GM12878 (cell line): Measurements from ENCODE around the gene KCNS1. TPM values are rescaled to one million over a fixed set of nuclear protein-coding genes. Genes with fewer than 3 reads are reported as not detected.

Source experiments
- BHLHE40 ChIP-seq, 2 experiments: fragments of 450-650 bp in 1 of 2; IDR thresholded peaks; 2 replicates each; pipeline ENCODE4 v1.6.1; 2011 to 2017; ENCODE audit warnings: low read depth in 2 of 2, borderline replicate concordance in 1 of 2, improper control_type of control experiment in 1 of 2, low read length in 1 of 2, mild to moderate bottlenecking in 1 of 2
- BRCA1 ChIP-seq: IDR thresholded peaks from 2 replicates; pipeline ENCODE4 v1.6.1; 2011; ENCODE audit warnings: low read depth, low read length, improper control_type of control experiment
- CHD2 ChIP-seq: IDR thresholded peaks from 2 replicates; pipeline ENCODE4 v1.6.1; 2011; ENCODE audit warnings: low read depth, low read length, improper control_type of control experiment, borderline replicate concordance
- CREM ChIP-seq: IDR thresholded peaks from 2 replicates; pipeline ENCODE4 v1.6.1; 2014; ENCODE audit warnings: antibody characterized with exemption, low read depth
- HDGF ChIP-seq: fragments of 450-650 bp; IDR thresholded peaks from 2 replicates; pipeline ENCODE4 v1.6.1; 2016; ENCODE audit warnings: antibody characterized with exemption
- MEF2A ChIP-seq: IDR thresholded peaks from 2 replicates; pipeline ENCODE4 v1.6.1; 2011; ENCODE audit warnings: low read depth, mild to moderate bottlenecking, low read length, moderate library complexity; ENCODE audit not compliant: insufficient read depth
- MTA2 ChIP-seq: fragments of 450-650 bp; IDR thresholded peaks from 2 replicates; pipeline ENCODE4 v1.6.1; 2016; ENCODE audit warnings: low read depth, mild to moderate bottlenecking, moderate library complexity
- MYC ChIP-seq: IDR thresholded peaks from 2 replicates; pipeline ENCODE4 v1.6.1; 2011; ENCODE audit warnings: mild to moderate bottlenecking, low read length, moderate library complexity, inconsistent platforms; ENCODE audit not compliant: insufficient read depth, insufficient replicate concordance, insufficient read length, severe bottlenecking
- POLR2A ChIP-seq: IDR thresholded peaks from 2 replicates; pipeline ENCODE4 v1.6.1; 2011; ENCODE audit warnings: low read depth, mild to moderate bottlenecking, low read length
- POLR2AphosphoS2 ChIP-seq: IDR thresholded peaks from 2 replicates; pipeline ENCODE4 v1.6.1; 2011; ENCODE audit warnings: low read depth, mild to moderate bottlenecking, low read length, improper control_type of control experiment, moderate library complexity
- POLR2AphosphoS5 ChIP-seq: IDR thresholded peaks from 2 replicates; pipeline ENCODE4 v1.6.1; 2011; ENCODE audit warnings: mild to moderate bottlenecking, low read length, inconsistent platforms
- TAF1 ChIP-seq: IDR thresholded peaks from 2 replicates; pipeline ENCODE4 v1.6.1; 2011; ENCODE audit warnings: mild to moderate bottlenecking, low read depth, low read length, borderline replicate concordance
- TCF3 ChIP-seq: IDR thresholded peaks from 2 replicates; pipeline ENCODE4 v1.6.1; 2012; ENCODE audit warnings: low read depth, mild to moderate bottlenecking, low read length, borderline replicate concordance; ENCODE audit not compliant: insufficient read depth
- WRNIP1 ChIP-seq: IDR thresholded peaks from 2 replicates; pipeline ENCODE4 v1.6.1; 2011; ENCODE audit warnings: low read depth, low read length, improper control_type of control experiment, borderline replicate concordance
- ZBTB11 ChIP-seq: fragments of 450-650 bp; formaldehyde crosslinking; IDR thresholded peaks from 2 replicates; pipeline ENCODE4 v1.5.0; 2022; ENCODE audit warnings: mild to moderate bottlenecking, missing genetic modification characterization
- polyA plus RNA-seq, 11 experiments: library from polyadenylated mRNA; depleted of rRNA in 4 of 11; unstranded in 6 of 11; stranded (reverse) in 5 of 11; fragments of >200 nt; fragmentation: Nextera tagmentation in 4 of 11; fragmentation: Illumina TruSeq in 1 of 11; extraction: Ambion mirVana in 4 of 11; extraction: Trizol in 1 of 11; gene quantifications; 1 replicate in 1 of 11; 2 replicates in 10 of 11; pipeline versions ENCODE4 v1.2.1 to v1.2.3, GENCODE V29; 2011 to 2016; ENCODE audit warnings: inconsistent platforms in 2 of 11, missing spikeins in 2 of 11, low read depth in 1 of 11
- total RNA-seq, 4 experiments: library from RNA; depleted of rRNA in 3 of 4; stranded (reverse); fragments of >200 nt in 3 of 4; fragmentation: Illumina TruSeq in 1 of 4; extraction: Trizol in 1 of 4; gene quantifications; 2 replicates each; pipeline versions ENCODE4 v1.2.1 to v1.2.3, GENCODE V29; 2013 to 2021
- TF ChIP-seq, protein P1 (sequence below): fragments of 450-650 bp; conservative IDR thresholded peaks from 2 replicates; pipeline ENCODE4 v1.6.1; 2017; ENCODE audit warnings: mild to moderate bottlenecking, moderate library complexity
- TF ChIP-seq, protein P2 (sequence below): fragments of 450-650 bp; IDR thresholded peaks from 2 replicates; pipeline ENCODE4 v1.6.1; 2017; ENCODE audit warnings: mild to moderate bottlenecking, low read depth, inconsistent platforms; ENCODE audit not compliant: poor library complexity, severe bottlenecking
- TF ChIP-seq, protein P3 (sequence below): IDR thresholded peaks from 2 replicates; pipeline ENCODE4 v1.6.1; 2012; ENCODE audit warnings: low read depth, low read length, improper control_type of control experiment

KCNS1 gene
- total and polyA plus RNA-seq, 10 of the 15 experiments (the other 5 are each of a cell fraction or from before 2014, with no cell fraction given): not detected

DNA sequence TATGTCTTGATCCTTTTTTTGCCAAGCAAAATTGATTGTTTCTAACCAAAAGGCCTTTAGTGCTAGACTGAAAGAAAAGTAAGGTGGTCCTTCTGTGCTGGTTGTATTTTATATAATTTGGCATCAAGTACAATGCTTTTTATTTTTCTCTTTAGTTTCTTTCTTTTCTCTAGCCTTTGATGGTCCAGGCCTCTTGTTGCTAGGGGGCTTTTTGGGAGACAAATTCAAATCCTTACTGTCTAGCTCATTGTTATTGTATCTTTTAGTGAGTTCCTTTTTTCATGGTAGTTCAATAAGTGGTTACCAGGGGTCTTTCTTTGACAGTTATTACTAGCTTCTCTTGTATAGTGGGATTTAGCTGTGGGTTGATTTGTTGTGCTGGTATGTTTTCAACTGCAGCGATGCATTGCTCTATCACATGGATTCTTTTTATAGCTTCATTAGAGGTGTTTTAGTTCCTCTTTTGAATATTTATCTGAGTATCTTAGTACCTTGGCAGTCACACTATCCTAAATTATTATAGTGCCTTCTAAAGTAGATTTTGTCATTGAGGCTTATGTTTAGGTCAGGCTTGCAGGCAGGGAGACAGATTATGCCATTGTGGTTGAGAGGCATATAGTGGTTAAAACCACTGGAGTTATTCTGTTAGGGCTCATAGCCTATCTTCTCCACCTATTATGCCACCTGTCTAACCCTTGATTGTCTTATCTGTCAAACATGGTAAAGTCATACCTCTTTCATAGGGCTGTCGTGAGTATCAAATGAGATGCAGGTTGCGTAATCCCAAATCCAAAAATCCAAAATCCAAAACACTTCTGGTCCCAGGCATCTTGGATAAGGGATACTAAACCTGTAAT is 49.5 kb downstream of the KCNS1 start (continued):
- TF ChIP-seq, protein P1, sequence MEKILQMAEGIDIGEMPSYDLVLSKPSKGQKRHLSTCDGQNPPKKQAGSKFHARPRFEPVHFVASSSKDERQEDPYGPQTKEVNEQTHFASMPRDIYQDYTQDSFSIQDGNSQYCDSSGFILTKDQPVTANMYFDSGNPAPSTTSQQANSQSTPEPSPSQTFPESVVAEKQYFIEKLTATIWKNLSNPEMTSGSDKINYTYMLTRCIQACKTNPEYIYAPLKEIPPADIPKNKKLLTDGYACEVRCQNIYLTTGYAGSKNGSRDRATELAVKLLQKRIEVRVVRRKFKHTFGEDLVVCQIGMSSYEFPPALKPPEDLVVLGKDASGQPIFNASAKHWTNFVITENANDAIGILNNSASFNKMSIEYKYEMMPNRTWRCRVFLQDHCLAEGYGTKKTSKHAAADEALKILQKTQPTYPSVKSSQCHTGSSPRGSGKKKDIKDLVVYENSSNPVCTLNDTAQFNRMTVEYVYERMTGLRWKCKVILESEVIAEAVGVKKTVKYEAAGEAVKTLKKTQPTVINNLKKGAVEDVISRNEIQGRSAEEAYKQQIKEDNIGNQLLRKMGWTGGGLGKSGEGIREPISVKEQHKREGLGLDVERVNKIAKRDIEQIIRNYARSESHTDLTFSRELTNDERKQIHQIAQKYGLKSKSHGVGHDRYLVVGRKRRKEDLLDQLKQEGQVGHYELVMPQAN: no peak
- no peak for TF ChIP-seq WRNIP1
- TF ChIP-seq MYC: no peak
- no peak for TF ChIP-seq BRCA1
- no peak for TF ChIP-seq HDGF
- TF ChIP-seq TCF3: no peak
- no peak for TF ChIP-seq TAF1
- TF ChIP-seq POLR2AphosphoS2: no peak
- TF ChIP-seq BHLHE40 (IDR thresholded peaks at IDR 0.05; ENCODE audit: borderline replicate concordance in 1 of 2, low read depth in 2 of 2, low read length in 1 of 2): peak; percentile 23 to 40; a peak in 1 of 4 replicates
- TF ChIP-seq, protein P2, sequence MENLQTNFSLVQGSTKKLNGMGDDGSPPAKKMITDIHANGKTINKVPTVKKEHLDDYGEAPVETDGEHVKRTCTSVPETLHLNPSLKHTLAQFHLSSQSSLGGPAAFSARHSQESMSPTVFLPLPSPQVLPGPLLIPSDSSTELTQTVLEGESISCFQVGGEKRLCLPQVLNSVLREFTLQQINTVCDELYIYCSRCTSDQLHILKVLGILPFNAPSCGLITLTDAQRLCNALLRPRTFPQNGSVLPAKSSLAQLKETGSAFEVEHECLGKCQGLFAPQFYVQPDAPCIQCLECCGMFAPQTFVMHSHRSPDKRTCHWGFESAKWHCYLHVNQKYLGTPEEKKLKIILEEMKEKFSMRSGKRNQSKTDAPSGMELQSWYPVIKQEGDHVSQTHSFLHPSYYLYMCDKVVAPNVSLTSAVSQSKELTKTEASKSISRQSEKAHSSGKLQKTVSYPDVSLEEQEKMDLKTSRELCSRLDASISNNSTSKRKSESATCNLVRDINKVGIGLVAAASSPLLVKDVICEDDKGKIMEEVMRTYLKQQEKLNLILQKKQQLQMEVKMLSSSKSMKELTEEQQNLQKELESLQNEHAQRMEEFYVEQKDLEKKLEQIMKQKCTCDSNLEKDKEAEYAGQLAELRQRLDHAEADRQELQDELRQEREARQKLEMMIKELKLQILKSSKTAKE: peak; percentile 59
- no peak for TF ChIP-seq CHD2
- TF ChIP-seq POLR2AphosphoS5: no peak
- TF ChIP-seq, protein P3, sequence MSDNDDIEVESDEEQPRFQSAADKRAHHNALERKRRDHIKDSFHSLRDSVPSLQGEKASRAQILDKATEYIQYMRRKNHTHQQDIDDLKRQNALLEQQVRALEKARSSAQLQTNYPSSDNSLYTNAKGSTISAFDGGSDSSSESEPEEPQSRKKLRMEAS: no peak
- peak; percentile 67; the same call in 1 of the 2 replicates for TF ChIP-seq MEF2A
- TF ChIP-seq MTA2: peak; percentile 99
- no peak for TF ChIP-seq POLR2A
- no peak for TF ChIP-seq ZBTB11 (CRISPR knock-in tag)
- no peak for TF ChIP-seq CREM
